ENCODE data around the gene MCRIP1. TPM values are rescaled to one million over a fixed set of nuclear protein-coding genes. Genes with fewer than 3 reads are reported as not detected.

Gene MCRIP1
- total and polyA plus RNA-seq, 2 of the 13 experiments (the other 11 are each of a cell fraction or from before 2014, with no cell fraction given): 79.7 to 84.9 TPM

GRCh38 chr17:81869221-81870130, 36.4 kb upstream of the MCRIP1 start (continued):
- TF ChIP-seq CREB3 (CRISPR knock-in tag; IDR thresholded peaks at IDR 0.05): no peak
- TF ChIP-seq GZF1 (CRISPR knock-in tag; IDR thresholded peaks at IDR 0.05): no peak
- TF ChIP-seq STAT5B (CRISPR knock-in tag; IDR thresholded peaks at IDR 0.05): peak; percentile 55; the same call in 1 of the 2 replicates
- no peak for TF ChIP-seq PHF5A (CRISPR knock-in tag; IDR thresholded peaks at IDR 0.05; ENCODE audit: low read depth, unreplicated experiment)
- 0 out of 2 replicates have a peak, but pooled peaks have one; percentile 69 for TF ChIP-seq RELA (CRISPR knock-in tag; IDR thresholded peaks at IDR 0.05)
- no peak for TF ChIP-seq ZSCAN22 (CRISPR knock-in tag; IDR thresholded peaks at IDR 0.05)
- no peak for TF ChIP-seq RFX5 (IDR thresholded peaks at IDR 0.05; ENCODE audit: low read depth, low read length)
- no peak for TF ChIP-seq SOX5 (CRISPR knock-in tag; IDR thresholded peaks at IDR 0.05; ENCODE audit: borderline replicate concordance)
- TF ChIP-seq ZNF781 (CRISPR knock-in tag; IDR thresholded peaks at IDR 0.05; ENCODE audit: borderline replicate concordance, not compliant biosample characterization): peak; percentile 12
- no peak for TF ChIP-seq ZNF407 (CRISPR knock-in tag; IDR thresholded peaks at IDR 0.05; ENCODE audit: not compliant biosample characterization)
- no peak for TF ChIP-seq FOXA1 (IDR thresholded peaks at IDR 0.05)
- TF ChIP-seq FOXA1 (CRISPR knock-in tag; IDR thresholded peaks at IDR 0.05): no peak
- no peak for TF ChIP-seq ATF7-NPFF (CRISPR knock-in tag; IDR thresholded peaks at IDR 0.05; ENCODE audit: low read depth)
- no peak; the same call in none of the 2 replicates for TF ChIP-seq SMAD9 (CRISPR knock-in tag; IDR thresholded peaks at IDR 0.05)
- no peak for TF ChIP-seq MED13 (CRISPR knock-in tag; IDR thresholded peaks at IDR 0.05)
- no peak for TF ChIP-seq SKI (IDR thresholded peaks at IDR 0.05; ENCODE audit: partially characterized antibody)
- TF ChIP-seq PRPF4 (IDR thresholded peaks at IDR 0.05; ENCODE audit: low read depth, low read length, poor library complexity, severe bottlenecking): peak; percentile 56
- no peak for TF ChIP-seq KAT7 (CRISPR knock-in tag; IDR thresholded peaks at IDR 0.05; ENCODE audit: borderline replicate concordance)
- no peak for TF ChIP-seq ZNF747 (CRISPR knock-in tag; IDR thresholded peaks at IDR 0.05; ENCODE audit: borderline replicate concordance)
- peak; percentile 71; the same call in 1 of the 2 replicates for TF ChIP-seq ZBTB2 (CRISPR knock-in tag; IDR thresholded peaks at IDR 0.05; ENCODE audit: low read depth)
